NT2/D1 (cell line): Measurements from ENCODE around the gene INPP4A.
"Not testable (repeated sequence)": the region's sequence is repeated elsewhere in the genome, so short reads cannot be mapped to it uniquely, and the experiment has no call there.

ENCODE experiments used
- DNase-seq: peaks from one replicate; pipeline ENCODE4 v3.0.0-alpha.2; 2011; ENCODE audit warnings: low read depth, low spot score
- H3K27me3 ChIP-seq: 2 replicates; pipeline ENCODE4 v1.6.0; 2011; ENCODE audit warnings: mild to moderate bottlenecking; ENCODE audit not compliant: insufficient read length, insufficient read depth
- H3K36me3 ChIP-seq: 2 replicates; pipeline ENCODE4 v1.6.1; 2011; ENCODE audit warnings: mild to moderate bottlenecking, low read length, mixed read lengths; ENCODE audit not compliant: insufficient read depth, insufficient read length
- H3K4me1 ChIP-seq: 2 replicates; pipeline ENCODE4 v1.5.1; 2011; ENCODE audit not compliant: insufficient read depth, insufficient read length
- H3K4me3 ChIP-seq: 2 replicates; pipeline ENCODE4 v1.5.1; 2011; ENCODE audit warnings: low read depth; ENCODE audit not compliant: insufficient read length
- H3K9ac ChIP-seq: 2 replicates; pipeline ENCODE4 v1.6.0; 2011; ENCODE audit warnings: low read depth; ENCODE audit not compliant: insufficient read length
- H3K9me3 ChIP-seq: 2 replicates; pipeline ENCODE4 v1.5.1; 2011; ENCODE audit warnings: mild to moderate bottlenecking, low read length; ENCODE audit not compliant: insufficient read depth
- SUZ12 ChIP-seq: IDR thresholded peaks from 2 replicates; pipeline ENCODE4 v1.6.1; 2011; ENCODE audit not compliant: insufficient read length, insufficient read depth; ENCODE audit errors: extremely low read depth
- YY1 ChIP-seq: IDR thresholded peaks from 2 replicates; pipeline ENCODE4 v1.6.1; 2011; ENCODE audit not compliant: insufficient read length, insufficient read depth
- ZNF274 ChIP-seq: IDR thresholded peaks from 2 replicates; pipeline ENCODE4 v1.6.1; 2011; ENCODE audit warnings: mild to moderate bottlenecking, low read depth, low read length

INPP4A gene

GRCh38 chr2:98408155-98408554 lies 36.5 kb upstream of the INPP4A start:
- no peak for DNase-seq
- no peaks in the 10 kb centered on the region for H3K27me3 ChIP-seq
- TF ChIP-seq SUZ12, result no peak
- no peak for TF ChIP-seq ZNF274
- no peaks in the 10 kb centered on the region for H3K4me1 ChIP-seq
- no peaks in the 10 kb centered on the region; the same call in 1 of the 2 replicates for H3K9me3 ChIP-seq
- no peak overlapping the region for H3K4me3 ChIP-seq
- no peaks in the 10 kb centered on the region for H3K36me3 ChIP-seq
- H3K9ac ChIP-seq, result no peak overlapping the region

DNA sequence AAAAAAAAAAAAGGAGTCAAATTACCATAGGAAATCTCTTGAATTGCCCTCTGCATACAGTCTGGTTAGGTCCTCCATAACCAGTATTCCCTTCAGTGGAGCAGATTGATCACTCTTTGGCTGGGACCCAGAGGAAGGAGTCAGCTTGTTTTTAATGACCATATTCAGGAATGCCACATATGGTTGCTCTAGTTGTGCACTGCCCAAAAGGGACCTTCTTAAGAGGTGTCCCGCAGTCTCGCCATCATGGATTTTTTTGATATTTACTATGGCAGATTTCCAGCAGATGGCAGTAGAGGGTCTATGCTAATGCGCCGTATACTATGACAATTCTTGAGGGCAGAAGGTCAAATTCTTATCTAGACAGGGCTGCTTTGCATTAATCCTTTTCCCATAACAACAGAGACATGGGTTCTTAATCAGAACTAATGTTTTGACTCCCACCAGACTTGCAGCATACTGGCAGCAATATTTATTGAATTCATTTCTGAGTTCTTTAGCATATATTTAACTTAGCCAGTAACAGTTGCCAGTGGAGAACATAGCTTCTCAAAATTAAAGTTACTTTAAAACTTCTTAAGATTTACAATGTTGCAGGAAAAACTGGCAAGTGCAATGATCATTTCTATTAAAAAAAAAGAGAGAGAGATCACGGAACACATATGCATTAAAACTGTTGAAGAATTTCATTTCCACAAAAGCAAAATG lies 31.8 kb upstream of the INPP4A start:
- H3K27me3 ChIP-seq, result no peaks in the 10 kb centered on the region
- peaks cover 24% of the 10 kb centered on the region for H3K9me3 ChIP-seq
- DNase-seq, result peak; percentile 56
- no peaks in the 10 kb centered on the region for H3K4me1 ChIP-seq
- H3K9ac ChIP-seq, result no peak overlapping the region
- H3K4me3 ChIP-seq, result no peak overlapping the region
- TF ChIP-seq YY1 (no peak), SUZ12 (no peak), ZNF274 (no peak)
- no peaks in the 10 kb centered on the region for H3K36me3 ChIP-seq

GRCh38 chr2:98414246-98414645 lies 30.4 kb upstream of the INPP4A start:
- H3K9ac ChIP-seq, H3K4me3 ChIP-seq, H3K36me3 ChIP-seq, DNase-seq, H3K4me1 ChIP-seq, H3K27me3 ChIP-seq: not testable (repeated sequence)
- peaks cover 24% of the 10 kb centered on the region for H3K9me3 ChIP-seq

- DNase-seq, H3K36me3 ChIP-seq, H3K27me3 ChIP-seq, H3K4me1 ChIP-seq, H3K9ac ChIP-seq, H3K4me3 ChIP-seq: not testable (repeated sequence)
- peaks cover 24% of the 10 kb centered on the region for H3K9me3 ChIP-seq
Measured at GRCh38 chr2:98415719-98416248, 28.9 kb upstream of the INPP4A start.

- Histone ChIP-seq H3K4me1 (no peaks in the 10 kb centered on the region), H3K9me3 (peaks cover 24% of the 10 kb centered on the region), H3K27me3 (no peaks in the 10 kb centered on the region), H3K36me3 (no peaks in the 10 kb centered on the region), H3K9ac (no peak overlapping the region), H3K4me3 (no peak overlapping the region)
- TF ChIP-seq SUZ12 (no peak), ZNF274 (no peak), YY1 (no peak)
- no peak for DNase-seq
Measured at GRCh38 chr2:98416383-98417159, 28.1 kb upstream of the INPP4A start.

GRCh38 chr2:98419544-98419943 lies 25.1 kb upstream of the INPP4A start:
- no peak overlapping the region for H3K9ac ChIP-seq
- no peaks in the 10 kb centered on the region for H3K27me3 ChIP-seq
- H3K4me3 ChIP-seq, result no peak overlapping the region
- H3K36me3 ChIP-seq, result no peaks in the 10 kb centered on the region
- no peak for DNase-seq
- no peak for TF ChIP-seq SUZ12
- no peak for TF ChIP-seq ZNF274
- no peaks in the 10 kb centered on the region for H3K4me1 ChIP-seq
- peaks cover 29% of the 10 kb centered on the region for H3K9me3 ChIP-seq

DNA sequence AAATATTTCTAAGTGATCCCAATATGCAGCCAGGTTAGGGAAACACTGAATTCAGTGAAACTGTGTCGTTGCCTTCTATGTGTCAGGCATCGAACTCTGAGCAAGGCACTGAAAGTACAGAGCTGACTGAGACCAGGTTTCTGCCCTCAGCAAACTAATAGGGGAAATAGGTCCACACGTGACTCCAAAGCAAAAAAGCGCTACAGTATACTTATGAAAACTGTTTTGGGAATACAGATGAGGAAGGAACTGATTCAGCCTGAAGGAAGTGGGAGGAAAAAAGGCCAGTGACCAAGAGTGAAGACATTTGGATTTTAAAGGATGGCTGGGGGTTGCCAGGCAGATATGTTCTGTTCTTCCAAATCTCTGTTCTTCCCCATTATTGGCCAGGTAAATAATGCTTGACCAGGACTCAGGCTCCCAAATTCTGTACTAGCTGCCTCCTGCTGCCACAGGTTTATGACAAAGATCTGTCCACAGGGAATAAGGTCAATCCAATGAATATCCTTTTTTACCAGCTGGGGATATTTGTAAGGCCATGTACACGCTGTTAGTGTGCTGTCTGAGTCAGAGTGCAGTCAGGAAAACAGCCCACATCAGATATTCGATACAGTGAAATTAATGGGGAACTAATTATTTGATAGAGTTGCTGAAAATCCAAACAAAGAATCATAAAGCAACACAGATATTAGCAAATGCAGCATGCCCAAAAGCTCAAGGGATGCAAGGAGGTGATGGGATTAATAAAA lies 24.5 kb upstream of the INPP4A start:
- Histone ChIP-seq H3K36me3 (no peaks in the 10 kb centered on the region), H3K9ac (no peak overlapping the region), H3K4me3 (no peak overlapping the region), H3K9me3 (peaks cover 23% of the 10 kb centered on the region), H3K4me1 (no peaks in the 10 kb centered on the region), H3K27me3 (no peaks in the 10 kb centered on the region)
- no peak for TF ChIP-seq ZNF274
- no peak for TF ChIP-seq SUZ12
- no peak for TF ChIP-seq YY1
- no peak for DNase-seq
